Loucy (cell line): ENCODE results near the gene MARCHF5.

Experiments used
- CTCF ChIP-seq: fragments of 200-600 bp; sonication (generic); conservative IDR thresholded peaks from 2 replicates; pipeline ENCODE4 v1.5.1; 2014; ENCODE audit warnings: mild to moderate bottlenecking, antibody characterized with exemption, low read length
- EZH2phosphoT487 ChIP-seq: fragments of 200-600 bp; IDR thresholded peaks from 2 replicates; pipeline ENCODE4 v1.6.1; 2018; ENCODE audit warnings: antibody characterized with exemption, mild to moderate bottlenecking, moderate library complexity, borderline replicate concordance

GRCh38 chr10:92305133-92306072 is 14.4 kb downstream of the MARCHF5 start:
- no peak for TF ChIP-seq CTCF
- no peak for TF ChIP-seq EZH2phosphoT487
